Measurements from ENCODE around the gene ERCC1. TPM values are rescaled to one million over a fixed set of nuclear protein-coding genes. Genes with fewer than 3 reads are reported as not detected.

ERCC1 gene
- total RNA-seq, 1 experiment from 2014 or later = 103 TPM

- peaks cover 0 to 30% of the 10 kb centered on the region in 2 experiments; a peak in 2 of 4 replicates for H3K4me1 ChIP-seq (ENCODE audit: control insufficient read depth in 1 of 2, insufficient read depth in 2 of 2, low read length in 2 of 2)
- no peak overlapping the region for H2AFZ ChIP-seq (ENCODE audit: low read depth, low read length, poor library complexity, severe bottlenecking)
- DNase-seq (ENCODE audit: low read depth, low spot score) (no peak), ATAC-seq (no peak)
- no peak for TF ChIP-seq ELF1 (IDR thresholded peaks at IDR 0.05; ENCODE audit: borderline replicate concordance, low read depth)
- TF ChIP-seq POLR2AphosphoS5 (IDR thresholded peaks at IDR 0.05; ENCODE audit: low read depth, low read length) = peak; percentile 48
- ChIA-PET RAD21 (ENCODE audit: low non-redundant PET in 1 of 2, low total read pairs in 2 of 2, uncharacterized antibody in 2 of 2, unreplicated experiment in 2 of 2) (no interaction called here), CTCF (no interaction called here), POLR2A (no interaction called here)
- H3K4me2 ChIP-seq (ENCODE audit: low read length) = no peak overlapping the region
- H3K36me3 ChIP-seq (ENCODE audit: control insufficient read depth in 1 of 2, insufficient read depth in 2 of 2, low read length in 2 of 2) = peaks cover 10 to 29% of the 10 kb centered on the region in 2 experiments; a peak in 3 of 4 replicates
- H3K9ac ChIP-seq (ENCODE audit: low read length) = no peak overlapping the region
- H3K27me3 ChIP-seq (ENCODE audit: insufficient read depth, low read length) = no peaks in the 10 kb centered on the region
- no peak overlapping the region for H3K4me3 ChIP-seq (replicated peaks in 1 of 2; ENCODE audit: low read depth in 1 of 2, low read length in 2 of 2)
- H3K27ac ChIP-seq (ENCODE audit: low read depth, low read length) = no peak overlapping the region
- intact Hi-C loops (cut with micrococcal nuclease) = no loop called here
- no peaks in the 10 kb centered on the region for H3K9me2 ChIP-seq (ENCODE audit: insufficient read depth)
- no peaks in the 10 kb centered on the region for H3K9me3 ChIP-seq (ENCODE audit: control insufficient read depth in 1 of 2, insufficient read depth in 1 of 2, low read depth in 1 of 2, low read length in 2 of 2)
- BruUV-seq (replicated peaks) = no TSS peak
- no peaks in the 10 kb centered on the region for H4K20me1 ChIP-seq (ENCODE audit: insufficient read depth)
- H3K79me2 ChIP-seq (ENCODE audit: insufficient read depth, low read length) = peaks cover 38% of the 10 kb centered on the region
These were observed 14.2 kb downstream of the ERCC1 start for GRCh38 chr19:45409557-45409920.

GRCh38 chr19:45408830-45409556, 14.7 kb downstream of the ERCC1 start:
- CTCF ChIA-PET = no interaction called here

More at GRCh38 chr19:45408830-45409556, 14.7 kb downstream of the ERCC1 start:
- Histone ChIP-seq H3K27ac (ENCODE audit: low read depth, low read length) (0 out of 2 replicates have a peak overlapping the region, but pooled peaks have one; percentile 8), H3K4me3 (replicated peaks in 1 of 2; ENCODE audit: low read depth in 1 of 2, low read length in 2 of 2) (no peak overlapping the region), H3K9me3 (ENCODE audit: control insufficient read depth in 1 of 2, insufficient read depth in 1 of 2, low read depth in 1 of 2, low read length in 2 of 2) (no peaks in the 10 kb centered on the region), H3K9ac (ENCODE audit: low read length) (no peak overlapping the region), H3K4me1 (ENCODE audit: control insufficient read depth in 1 of 2, insufficient read depth in 2 of 2, low read length in 2 of 2) (peaks cover 0 to 31% of the 10 kb centered on the region in 2 experiments; a peak in 2 of 4 replicates), H2AFZ (ENCODE audit: low read depth, low read length, poor library complexity, severe bottlenecking) (no peak overlapping the region), H3K79me2 (ENCODE audit: insufficient read depth, low read length) (peaks cover 40% of the 10 kb centered on the region), H3K36me3 (ENCODE audit: control insufficient read depth in 1 of 2, insufficient read depth in 2 of 2, low read length in 2 of 2) (peaks cover 8 to 26% of the 10 kb centered on the region in 2 experiments; a peak in 3 of 4 replicates), H3K4me2 (ENCODE audit: low read length) (no peak overlapping the region), H3K27me3 (ENCODE audit: insufficient read depth, low read length) (no peaks in the 10 kb centered on the region), H4K20me1 (ENCODE audit: insufficient read depth) (no peaks in the 10 kb centered on the region), H3K9me2 (ENCODE audit: insufficient read depth) (no peaks in the 10 kb centered on the region)
- POLR2A ChIA-PET = no interaction called here
- RAD21 ChIA-PET (ENCODE audit: low non-redundant PET in 1 of 2, low total read pairs in 2 of 2, uncharacterized antibody in 2 of 2, unreplicated experiment in 2 of 2) = no interaction called here
- DNase-seq (ENCODE audit: low read depth, low spot score) (no peak), ATAC-seq (no peak)
- no TSS peak for BruUV-seq (replicated peaks)
- TF ChIP-seq ZNF274 (IDR thresholded peaks at IDR 0.05; ENCODE audit: low read depth, low read length) = no peak
- no peak for TF ChIP-seq SRF (IDR thresholded peaks at IDR 0.05; ENCODE audit: low read depth)
- no peak for TF ChIP-seq JUND (IDR thresholded peaks at IDR 0.05)
- TF ChIP-seq POLR2A (IDR thresholded peaks at IDR 0.05; ENCODE audit: borderline replicate concordance, extremely low read depth, insufficient read depth, insufficient read length) = no peak
- no peak for TF ChIP-seq ELF1 (IDR thresholded peaks at IDR 0.05; ENCODE audit: borderline replicate concordance, low read depth)
- TF ChIP-seq ZBTB33 (IDR thresholded peaks at IDR 0.05; ENCODE audit: extremely low read depth, insufficient replicate concordance, low read length) = no peak
- TF ChIP-seq SIN3A (IDR thresholded peaks at IDR 0.05; ENCODE audit: low read depth) = no peak
- no peak for TF ChIP-seq ATF3 (IDR thresholded peaks at IDR 0.05)
- TF ChIP-seq RAD21 (IDR thresholded peaks at IDR 0.05; ENCODE audit: low read depth) = no peak
- no peak for TF ChIP-seq REST (IDR thresholded peaks at IDR 0.05; ENCODE audit: low read depth)
- TF ChIP-seq FOSL1 (IDR thresholded peaks at IDR 0.05; ENCODE audit: low read depth) = no peak
- TF ChIP-seq ZFX (IDR thresholded peaks at IDR 0.05) = no peak
- TF ChIP-seq POLR2AphosphoS5 (IDR thresholded peaks at IDR 0.05; ENCODE audit: low read depth, low read length) = no peak
- intact Hi-C loops (cut with micrococcal nuclease) = no loop called here
